ENCODE measurements around the gene CALHM2. TPM values are rescaled to one million over a fixed set of nuclear protein-coding genes. Genes with fewer than 3 reads are reported as not detected.

Gene CALHM2
- total and polyA plus RNA-seq, 2 donors (not counting 3 experiments of a cell fraction or from before 2014, with no cell fraction given), result 32.1 to 38.4 TPM

DNA sequence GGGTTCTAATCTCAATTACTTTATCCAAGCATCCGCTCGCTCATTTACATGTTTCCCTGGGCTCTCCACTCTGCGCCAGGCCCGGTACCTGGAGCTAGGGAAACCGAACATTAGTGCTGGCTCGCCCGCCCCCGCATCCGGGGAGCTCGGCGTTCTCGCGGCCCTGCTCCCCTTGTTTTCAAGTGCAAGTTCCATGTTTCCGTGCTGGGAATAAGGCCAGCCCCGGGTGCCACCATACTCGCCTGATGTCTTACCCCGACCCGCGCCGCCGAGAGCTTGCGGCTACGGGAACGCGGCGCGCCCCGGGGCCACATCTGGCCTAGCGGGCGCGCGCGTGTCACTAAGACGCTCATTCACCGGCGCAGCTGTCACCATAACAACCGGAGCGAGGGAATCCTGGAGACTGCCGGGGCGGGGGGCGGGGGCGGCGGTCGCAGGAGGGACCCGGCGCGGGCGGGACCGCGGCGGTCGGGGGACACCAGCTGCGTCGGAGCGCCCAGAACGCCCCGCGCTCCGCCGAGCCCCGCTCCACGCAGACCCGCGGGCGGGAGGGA lies 41.3 kb upstream of the CALHM2 start, which contains the start of gene NEURL1:
TSS of gene NEURL1 (plus strand) at position 344 of the 554 bp plus-strand sequence. CDS start 683 bp downstream, outside the sequence.
- ChIA-PET POLR2A (no interaction called here), CTCF (interaction anchor here (0.8 to 4.6 kb wide), 9 partner anchors 10 to 193 kb away, joined by 3 to 17 read pairs (median 4); no protein-coding TSS in a partner anchor)
- Histone ChIP-seq H3K4me1 (ENCODE audit: control insufficient read depth, extremely low read depth, insufficient read depth, low read length) (peaks cover 11% of the 10 kb centered on the region), H3K27ac (ENCODE audit: insufficient read depth, low read depth, low read length) (no peak within 1 kb of the TSS), H2AFZ (ENCODE audit: low read depth, low read length) (peak within 1 kb of the TSS; percentile 22), H3K4me2 (ENCODE audit: insufficient read depth, low read length) (peak within 1 kb of the TSS; percentile 59), H3K79me2 (ENCODE audit: control insufficient read depth, insufficient read depth, low read length) (no peaks in the 10 kb centered on the region), H4K20me1 (replicated peaks; ENCODE audit: control insufficient read depth, extremely low read depth, insufficient read depth, low read length) (no peaks in the 10 kb centered on the region), H3K9me1 (replicated peaks; ENCODE audit: control insufficient read depth, extremely low read depth, insufficient read depth, low read length) (no peaks in the 10 kb centered on the region), H3K36me3 (ENCODE audit: control insufficient read depth in 2 of 2, extremely low read depth in 1 of 2, insufficient read depth in 2 of 2, low read length in 2 of 2) (no peaks in the 10 kb centered on the region), H3K9me3 (replicated peaks; ENCODE audit: control insufficient read depth, insufficient read depth, low read length) (no peaks in the 10 kb centered on the region), H3K27me3 (ENCODE audit: control insufficient read depth in 2 of 2, insufficient read depth in 2 of 2, low read length in 2 of 2) (peaks cover 27 to 44% of the 10 kb centered on the region in 2 experiments), H3K4me3 (replicated peaks in 1 of 3; ENCODE audit: insufficient read depth in 1 of 3, low read depth in 1 of 3, low read length in 3 of 3) (peak within 1 kb of the TSS in 2 of 3 experiments; percentile 34 to 43), H3K9ac (replicated peaks; ENCODE audit: extremely low read depth, insufficient read depth, low read length) (no peak within 1 kb of the TSS)
- intact Hi-C loops (cut with micrococcal nuclease) (no loop called here), dilution Hi-C loops (cut with MboI; ENCODE audit: extremely low pct_ligation_motif_present, low sequenced_read_pairs) (no loop called here)
- BruUV-seq (replicated peaks), result no TSS peak
- no peak for DNase-seq (ENCODE audit: low read depth, low spot score)
- no peak for TF ChIP-seq MYC (IDR thresholded peaks at IDR 0.05; ENCODE audit: low read depth, low read length)
- TF ChIP-seq POLR2A (IDR thresholded peaks at IDR 0.05; ENCODE audit: low read depth, low read length), result no peak
- TF ChIP-seq FOS (IDR thresholded peaks at IDR 0.05; ENCODE audit: borderline replicate concordance, insufficient read depth, low read length), result no peak
- peak; percentile 73 for TF ChIP-seq EZH2 (IDR thresholded peaks at IDR 0.05; ENCODE audit: borderline replicate concordance, low read depth, low read length, severe bottlenecking)
- no peak for FAIRE-seq

GRCh38 chr10:103492655-103493261 lies 40.6 kb upstream of the CALHM2 start:
- Histone ChIP-seq H2AFZ (ENCODE audit: low read depth, low read length) (no peak overlapping the region), H3K9me1 (replicated peaks; ENCODE audit: control insufficient read depth, extremely low read depth, insufficient read depth, low read length) (no peaks in the 10 kb centered on the region), H3K9ac (replicated peaks; ENCODE audit: extremely low read depth, insufficient read depth, low read length) (no peak overlapping the region), H3K79me2 (ENCODE audit: control insufficient read depth, insufficient read depth, low read length) (no peaks in the 10 kb centered on the region), H3K27ac (ENCODE audit: insufficient read depth, low read depth, low read length) (no peak overlapping the region), H3K27me3 (ENCODE audit: control insufficient read depth in 2 of 2, insufficient read depth in 2 of 2, low read length in 2 of 2) (peaks cover 26 to 42% of the 10 kb centered on the region in 2 experiments), H3K4me3 (replicated peaks in 1 of 3; ENCODE audit: insufficient read depth in 1 of 3, low read depth in 1 of 3, low read length in 3 of 3) (no peak overlapping the region), H3K36me3 (ENCODE audit: control insufficient read depth in 2 of 2, extremely low read depth in 1 of 2, insufficient read depth in 2 of 2, low read length in 2 of 2) (no peaks in the 10 kb centered on the region), H4K20me1 (replicated peaks; ENCODE audit: control insufficient read depth, extremely low read depth, insufficient read depth, low read length) (no peaks in the 10 kb centered on the region), H3K4me1 (ENCODE audit: control insufficient read depth, extremely low read depth, insufficient read depth, low read length) (peaks cover 11% of the 10 kb centered on the region), H3K4me2 (ENCODE audit: insufficient read depth, low read length) (peak overlapping the region; percentile 45), H3K9me3 (replicated peaks; ENCODE audit: control insufficient read depth, insufficient read depth, low read length) (no peaks in the 10 kb centered on the region)
- dilution Hi-C loops (cut with MboI; ENCODE audit: extremely low pct_ligation_motif_present, low sequenced_read_pairs), result no loop called here
- no TSS peak for BruUV-seq (replicated peaks)
- ChIA-PET CTCF (interaction anchor here (0.6 to 4.6 kb wide), 12 partner anchors 9 to 193 kb away, joined by 3 to 17 read pairs (median 5); no protein-coding TSS in a partner anchor), POLR2A (interaction anchor here (0.7 kb wide), 1 partner anchor 47 kb away, joined by 3 read pairs; no protein-coding TSS in a partner anchor)
- DNase-seq (ENCODE audit: low read depth, low spot score), result no peak
- TF ChIP-seq EZH2 (IDR thresholded peaks at IDR 0.05; ENCODE audit: borderline replicate concordance, low read depth, low read length, severe bottlenecking) (no peak), POLR2AphosphoS5 (IDR thresholded peaks at IDR 0.05; ENCODE audit: insufficient read depth, low read depth, low read length) (no peak), JUN (IDR thresholded peaks at IDR 0.05; ENCODE audit: borderline replicate concordance, insufficient read depth, insufficient read length, low read depth) (no peak), MYC (IDR thresholded peaks at IDR 0.05; ENCODE audit: low read depth, low read length) (no peak), GATA2 (IDR thresholded peaks at IDR 0.05; ENCODE audit: insufficient read depth, insufficient read length, low read depth, low read length) (no peak), POLR2A (IDR thresholded peaks at IDR 0.05; ENCODE audit: low read depth, low read length) (no peak), FOS (IDR thresholded peaks at IDR 0.05; ENCODE audit: borderline replicate concordance, insufficient read depth, low read length) (no peak)
- intact Hi-C loops (cut with micrococcal nuclease), result no loop called here
- no peak for FAIRE-seq

All from endothelial cell of umbilical vein (primary cell).